Keratinocyte (primary cell): ENCODE data around the gene GRM3. TPM values are rescaled to one million over a fixed set of nuclear protein-coding genes. Genes with fewer than 3 reads are reported as not detected.

Source experiments
- DNase-seq: peaks from one replicate; pipeline ENCODE4 v3.0.0-alpha.2; 2011; ENCODE audit warnings: low read depth, missing footprints, low spot score
- FAIRE-seq: peaks from 2 replicates; lab custom pipeline; 2011; peaks lifted over from hg19 to GRCh38; lab: Jason Lieb, UNC
- H2AFZ ChIP-seq: 2 replicates; pipeline ENCODE4 v1.6.0; 2012; ENCODE audit warnings: low read length, control low read depth, inconsistent platforms; ENCODE audit not compliant: control insufficient read depth
- H3K27ac ChIP-seq: 2 replicates; pipeline ENCODE4 v1.5.1; 2011; ENCODE audit warnings: low read length; ENCODE audit not compliant: control insufficient read depth, insufficient read depth
- H3K27me3 ChIP-seq: 3 replicates; pipeline ENCODE4 v1.6.0; 2011; ENCODE audit warnings: low read length; ENCODE audit not compliant: control insufficient read depth, insufficient read depth; ENCODE audit errors: extremely low read depth
- H3K36me3 ChIP-seq, 2 experiments: 2 replicates in 1 of 2; 3 replicates in 1 of 2; pipeline ENCODE4 v1.5.1; 2011; ENCODE audit warnings: low read length in 2 of 2, mild to moderate bottlenecking in 1 of 2; ENCODE audit not compliant: control insufficient read depth in 2 of 2, insufficient read depth in 2 of 2; ENCODE audit errors: extremely low read depth in 1 of 2
- H3K4me1 ChIP-seq: 3 replicates; pipeline ENCODE4 v1.5.1; 2011; ENCODE audit warnings: low read length; ENCODE audit not compliant: control insufficient read depth, insufficient read depth; ENCODE audit errors: extremely low read depth
- H3K4me2 ChIP-seq: 3 replicates; pipeline ENCODE4 v1.6.0; 2011; ENCODE audit warnings: low read depth, low read length; ENCODE audit not compliant: control insufficient read depth, insufficient read depth; ENCODE audit errors: extremely low read depth
- H3K4me3 ChIP-seq, 3 experiments: fragments of 200-600 bp in 1 of 3; sonication (generic) in 1 of 3; 2 replicates in 2 of 3; 3 replicates in 1 of 3; pipeline ENCODE4 v1.5.1; 2011 to 2016; ENCODE audit warnings: low read length in 3 of 3, mild to moderate bottlenecking in 3 of 3, control low read depth in 2 of 3, inconsistent platforms in 1 of 3, low read depth in 1 of 3, mixed read lengths in 1 of 3, mixed run types in 1 of 3, moderate library complexity in 1 of 3; ENCODE audit not compliant: control insufficient read depth in 2 of 3, insufficient read depth in 2 of 3; ENCODE audit errors: extremely low read depth in 1 of 3
- H3K79me2 ChIP-seq: 2 replicates; pipeline ENCODE4 v1.6.0; 2012; ENCODE audit warnings: low read length; ENCODE audit not compliant: control insufficient read depth, insufficient read depth
- H3K9ac ChIP-seq: 3 replicates; pipeline ENCODE4 v1.6.0; 2011; ENCODE audit warnings: low read length; ENCODE audit not compliant: control insufficient read depth, insufficient read depth; ENCODE audit errors: extremely low read depth
- H3K9me1 ChIP-seq: 3 replicates; pipeline ENCODE4 v1.6.0; 2011; ENCODE audit warnings: low read length; ENCODE audit not compliant: control insufficient read depth, insufficient read depth; ENCODE audit errors: extremely low read depth
- H3K9me3 ChIP-seq: 2 replicates; pipeline ENCODE4 v1.5.1; 2012; ENCODE audit warnings: low read depth, low read length; ENCODE audit not compliant: control insufficient read depth
- H4K20me1 ChIP-seq: 3 replicates; pipeline ENCODE4 v1.6.0; 2011; ENCODE audit warnings: low read length; ENCODE audit not compliant: control insufficient read depth, insufficient read depth; ENCODE audit errors: extremely low read depth
- EZH2 ChIP-seq: IDR thresholded peaks from one replicate; pipeline ENCODE4 v1.6.1; 2012; ENCODE audit warnings: inconsistent platforms, mild to moderate bottlenecking, low read length, moderate library complexity
- dilution Hi-C: fragments of 300-500 bp; cut with MboI; formaldehyde crosslinking; loops from one replicate; pipeline ENCODE4 v1.7.0; 2020; ENCODE audit warnings: low sequenced_read_pairs; ENCODE audit not compliant: extremely low pct_ligation_motif_present
- polyA plus RNA-seq, 5 experiments: library from polyadenylated mRNA; depleted of rRNA in 3 of 5; stranded (reverse) in 3 of 5; stranded (forward) in 1 of 5; unstranded in 1 of 5; fragments of >200 nt; gene quantifications; 1 replicate in 1 of 5; 2 replicates in 3 of 5; 3 replicates in 1 of 5; pipeline versions ENCODE4 v1.2.1 to v1.2.3, GENCODE V29; 2011 to 2012; ENCODE audit warnings: missing spikeins in 2 of 5, low read depth in 1 of 5, low replicate concordance in 1 of 5
- TF ChIP-seq, protein P1 (sequence below), 3 experiments: IDR thresholded peaks in 1 of 3; conservative IDR thresholded peaks in 1 of 3; optimal IDR thresholded peaks in 1 of 3; 2 replicates in 2 of 3; 3 replicates in 1 of 3; pipeline versions ENCODE3 to v1.5.1; 2011; ENCODE audit warnings: low read length in 3 of 3, mild to moderate bottlenecking in 3 of 3, moderate library complexity in 2 of 3, control low read depth in 1 of 3, inconsistent platforms in 1 of 3; ENCODE audit not compliant: insufficient read depth in 2 of 3; ENCODE audit errors: extremely low read depth in 1 of 3

GRM3 gene
- polyA plus RNA-seq, 1 donor (not counting 4 experiments of a cell fraction or from before 2014, with no cell fraction given), result not detected

DNA sequence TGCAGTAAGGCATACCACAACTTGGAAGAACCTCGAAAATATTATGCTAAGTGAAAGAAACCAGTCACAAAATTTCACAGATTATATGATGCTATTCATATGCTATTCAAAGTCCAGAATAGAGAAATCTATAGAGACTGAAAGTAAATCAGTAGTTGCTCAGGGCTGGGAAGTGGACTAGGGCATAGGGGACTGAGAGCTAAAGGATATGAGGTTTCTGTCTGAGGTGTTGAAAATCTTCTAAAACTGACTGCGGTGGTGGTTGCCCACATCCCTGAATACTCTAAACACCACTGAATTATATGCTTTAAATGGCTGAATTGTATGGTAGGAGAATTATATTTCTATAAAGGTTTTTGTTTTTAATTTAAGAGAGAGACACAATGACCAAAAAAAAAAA is 254.5 kb downstream of the GRM3 start:
- Histone ChIP-seq H3K27me3 (no peaks in the 10 kb centered on the region), H3K79me2 (no peaks in the 10 kb centered on the region), H4K20me1 (no peaks in the 10 kb centered on the region), H3K4me1 (no peaks in the 10 kb centered on the region), H3K9ac (no peak overlapping the region), H3K4me2 (no peak overlapping the region), H3K36me3 (no peaks in the 10 kb centered on the region), H3K27ac (no peak overlapping the region), H3K9me1 (no peaks in the 10 kb centered on the region), H2AFZ (no peak overlapping the region), H3K9me3 (no peaks in the 10 kb centered on the region), H3K4me3 (no peak overlapping the region)
- DNase-seq, result no peak
- FAIRE-seq, result no peak
- dilution Hi-C loops, result no loop called here
- no peak for TF ChIP-seq EZH2
- TF ChIP-seq, protein P1, sequence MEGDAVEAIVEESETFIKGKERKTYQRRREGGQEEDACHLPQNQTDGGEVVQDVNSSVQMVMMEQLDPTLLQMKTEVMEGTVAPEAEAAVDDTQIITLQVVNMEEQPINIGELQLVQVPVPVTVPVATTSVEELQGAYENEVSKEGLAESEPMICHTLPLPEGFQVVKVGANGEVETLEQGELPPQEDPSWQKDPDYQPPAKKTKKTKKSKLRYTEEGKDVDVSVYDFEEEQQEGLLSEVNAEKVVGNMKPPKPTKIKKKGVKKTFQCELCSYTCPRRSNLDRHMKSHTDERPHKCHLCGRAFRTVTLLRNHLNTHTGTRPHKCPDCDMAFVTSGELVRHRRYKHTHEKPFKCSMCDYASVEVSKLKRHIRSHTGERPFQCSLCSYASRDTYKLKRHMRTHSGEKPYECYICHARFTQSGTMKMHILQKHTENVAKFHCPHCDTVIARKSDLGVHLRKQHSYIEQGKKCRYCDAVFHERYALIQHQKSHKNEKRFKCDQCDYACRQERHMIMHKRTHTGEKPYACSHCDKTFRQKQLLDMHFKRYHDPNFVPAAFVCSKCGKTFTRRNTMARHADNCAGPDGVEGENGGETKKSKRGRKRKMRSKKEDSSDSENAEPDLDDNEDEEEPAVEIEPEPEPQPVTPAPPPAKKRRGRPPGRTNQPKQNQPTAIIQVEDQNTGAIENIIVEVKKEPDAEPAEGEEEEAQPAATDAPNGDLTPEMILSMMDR (optimal IDR thresholded peaks at IDR 0.05 in 1 of 3, IDR thresholded peaks at IDR 0.05 in 1 of 3, conservative IDR thresholded peaks at IDR 0.05 in 1 of 3; ENCODE audit: extremely low read depth in 1 of 3, insufficient read depth in 2 of 3, low read length in 3 of 3), result no peak

DNA sequence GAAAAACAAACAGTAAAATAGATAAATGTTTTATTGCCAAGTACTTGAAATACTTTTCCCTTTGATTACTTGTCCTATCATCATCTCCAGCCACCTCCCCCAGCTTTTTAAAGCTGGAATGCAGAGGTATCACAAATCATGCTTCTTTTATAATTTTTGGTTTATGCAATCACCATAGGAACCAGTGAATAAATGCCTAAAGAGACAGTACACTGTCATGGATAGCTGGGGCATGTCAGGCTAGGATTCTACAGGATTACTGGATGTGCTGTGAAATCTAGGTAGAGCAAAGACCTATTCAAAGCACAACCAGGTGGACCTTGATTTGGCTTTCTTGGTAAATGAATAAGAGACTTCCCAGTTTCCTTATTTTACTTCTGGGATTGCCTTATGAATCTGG is 257.2 kb downstream of the GRM3 start:
- Histone ChIP-seq H3K4me2 (no peak overlapping the region), H3K4me3 (no peak overlapping the region), H3K4me1 (no peaks in the 10 kb centered on the region), H3K79me2 (no peaks in the 10 kb centered on the region), H3K27me3 (no peaks in the 10 kb centered on the region), H2AFZ (no peak overlapping the region), H3K9ac (no peak overlapping the region), H3K9me1 (no peaks in the 10 kb centered on the region), H4K20me1 (no peaks in the 10 kb centered on the region), H3K36me3 (no peaks in the 10 kb centered on the region), H3K9me3 (no peaks in the 10 kb centered on the region), H3K27ac (no peak overlapping the region)
- dilution Hi-C loops, result no loop called here
- no peak for TF ChIP-seq EZH2
- TF ChIP-seq, protein P1 (optimal IDR thresholded peaks at IDR 0.05 in 1 of 3, IDR thresholded peaks at IDR 0.05 in 1 of 3, conservative IDR thresholded peaks at IDR 0.05 in 1 of 3; ENCODE audit: extremely low read depth in 1 of 3, insufficient read depth in 2 of 3, low read length in 3 of 3), result no peak
- FAIRE-seq (no peak), DNase-seq (no peak)
